ENCODE measurements around the gene OR1I1. TPM values are rescaled to one million over a fixed set of nuclear protein-coding genes. Genes with fewer than 3 reads are reported as not detected.

Gene OR1I1
- total RNA-seq, 1 donor from 2014 or later, result not detected

DNA sequence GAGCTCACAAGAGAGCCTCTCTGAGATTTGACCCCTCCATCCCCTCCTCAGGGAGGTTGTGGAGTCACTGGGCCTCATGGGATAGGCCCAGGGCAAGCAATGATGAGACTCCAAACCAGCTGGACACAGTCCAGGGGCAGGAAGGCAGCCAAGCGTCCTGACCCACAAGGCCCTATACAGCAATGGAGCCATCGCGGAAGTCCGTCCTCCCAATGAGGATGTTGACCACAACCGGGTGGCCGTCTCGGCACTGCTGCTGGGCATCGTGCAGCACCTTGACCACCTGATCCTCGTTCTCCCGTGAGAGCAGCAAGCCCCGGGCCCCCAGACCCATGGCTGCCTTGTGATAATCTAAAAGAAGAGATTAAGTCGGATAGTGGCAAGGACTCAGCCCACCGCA is 33.1 kb downstream of the OR1I1 start:
- H3K27me3 ChIP-seq, result no peaks in the 10 kb centered on the region
- no peak overlapping the region for H3K27ac ChIP-seq
- no peak for DNase-seq (ENCODE audit: low spot score)
- H3K9me3 ChIP-seq (ENCODE audit: low read depth), result no peaks in the 10 kb centered on the region
- H3K79me2 ChIP-seq (ENCODE audit: low read depth), result no peaks in the 10 kb centered on the region
- Mint-ChIP-seq H3K27me3 (ENCODE audit: insufficient read depth, low read depth) (no peaks in the 10 kb centered on the region), H3K4me3 (no peak overlapping the region), H3K27ac (no peak overlapping the region), H3K9me3 (no peaks in the 10 kb centered on the region), H3K4me1 (no peaks in the 10 kb centered on the region), H3K36me3 (peaks cover 24% of the 10 kb centered on the region)
- no peak overlapping the region for H3K4me3 ChIP-seq
- H2AFZ ChIP-seq (replicated peaks), result no peak overlapping the region
- no peak overlapping the region for H3K9ac ChIP-seq
- no peak for TF ChIP-seq EZH2phosphoT487 (IDR thresholded peaks at IDR 0.05)
- no peak for TF ChIP-seq EZH2 (IDR thresholded peaks at IDR 0.05)
- TF ChIP-seq, protein P1, sequence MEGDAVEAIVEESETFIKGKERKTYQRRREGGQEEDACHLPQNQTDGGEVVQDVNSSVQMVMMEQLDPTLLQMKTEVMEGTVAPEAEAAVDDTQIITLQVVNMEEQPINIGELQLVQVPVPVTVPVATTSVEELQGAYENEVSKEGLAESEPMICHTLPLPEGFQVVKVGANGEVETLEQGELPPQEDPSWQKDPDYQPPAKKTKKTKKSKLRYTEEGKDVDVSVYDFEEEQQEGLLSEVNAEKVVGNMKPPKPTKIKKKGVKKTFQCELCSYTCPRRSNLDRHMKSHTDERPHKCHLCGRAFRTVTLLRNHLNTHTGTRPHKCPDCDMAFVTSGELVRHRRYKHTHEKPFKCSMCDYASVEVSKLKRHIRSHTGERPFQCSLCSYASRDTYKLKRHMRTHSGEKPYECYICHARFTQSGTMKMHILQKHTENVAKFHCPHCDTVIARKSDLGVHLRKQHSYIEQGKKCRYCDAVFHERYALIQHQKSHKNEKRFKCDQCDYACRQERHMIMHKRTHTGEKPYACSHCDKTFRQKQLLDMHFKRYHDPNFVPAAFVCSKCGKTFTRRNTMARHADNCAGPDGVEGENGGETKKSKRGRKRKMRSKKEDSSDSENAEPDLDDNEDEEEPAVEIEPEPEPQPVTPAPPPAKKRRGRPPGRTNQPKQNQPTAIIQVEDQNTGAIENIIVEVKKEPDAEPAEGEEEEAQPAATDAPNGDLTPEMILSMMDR (IDR thresholded peaks at IDR 0.05), result no peak
- peaks cover 30% of the 10 kb centered on the region for H3F3A ChIP-seq (ENCODE audit: low read depth)
- H4K20me1 ChIP-seq (ENCODE audit: low read depth), result no peaks in the 10 kb centered on the region
- peaks cover 3% of the 10 kb centered on the region for H3K36me3 ChIP-seq
- no peaks in the 10 kb centered on the region for H3K4me1 ChIP-seq
- H3K4me2 ChIP-seq, result no peak overlapping the region

DNA sequence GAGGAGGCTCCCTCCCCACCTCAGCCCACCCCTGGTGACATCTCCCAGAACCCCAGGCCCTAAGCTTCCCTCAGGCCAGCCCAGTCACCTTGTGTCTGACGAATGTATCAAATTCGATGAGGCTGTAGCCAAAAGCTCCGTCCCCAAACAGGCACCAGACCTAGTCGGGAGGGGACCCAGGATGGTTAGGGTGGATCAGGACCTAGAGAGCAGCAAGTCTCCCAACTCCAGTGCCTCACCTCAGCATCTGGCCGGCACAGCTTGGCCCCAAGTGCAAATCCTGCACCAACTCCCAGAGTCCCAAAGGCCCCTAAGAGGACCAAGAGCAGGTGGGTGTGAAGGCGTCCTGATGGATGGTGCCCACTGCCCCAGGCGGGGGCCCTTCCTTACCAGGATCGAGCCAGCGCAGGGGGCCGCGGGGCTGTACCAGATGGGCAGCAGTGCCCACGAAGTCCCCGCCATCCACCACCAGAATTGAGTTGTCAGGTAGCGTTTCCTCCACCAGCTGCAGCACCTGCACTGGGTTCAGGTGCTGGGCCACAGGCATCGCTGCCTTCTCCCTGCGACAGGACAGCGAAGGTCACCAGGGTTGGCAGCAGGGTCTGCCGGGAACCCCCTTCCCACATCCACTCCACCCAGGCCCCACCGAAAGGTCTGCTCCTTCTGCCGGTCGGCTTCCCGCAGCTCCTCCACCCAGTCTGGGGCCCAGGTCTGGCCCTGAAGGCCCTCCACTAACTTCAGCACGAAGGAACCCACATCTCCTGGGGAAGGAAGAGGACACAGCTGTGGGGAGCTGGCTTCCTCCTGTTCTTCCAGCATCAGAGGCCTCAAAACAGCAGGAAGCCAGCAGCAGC is 34.0 kb downstream of the OR1I1 start:
- DNase-seq (ENCODE audit: low spot score), result no peak
- Histone ChIP-seq H3K4me1 (no peaks in the 10 kb centered on the region), H3K79me2 (ENCODE audit: low read depth) (no peaks in the 10 kb centered on the region), H4K20me1 (ENCODE audit: low read depth) (no peaks in the 10 kb centered on the region), H3K4me3 (no peak overlapping the region), H3K27me3 (no peaks in the 10 kb centered on the region), H3K4me2 (no peak overlapping the region), H3F3A (ENCODE audit: low read depth) (peaks cover 30% of the 10 kb centered on the region), H3K9ac (no peak overlapping the region), H3K27ac (peak overlapping the region; percentile 63), H2AFZ (replicated peaks) (no peak overlapping the region), H3K9me3 (ENCODE audit: low read depth) (no peaks in the 10 kb centered on the region), H3K36me3 (peaks cover 3% of the 10 kb centered on the region)
- H3K9me3 Mint-ChIP-seq, result no peaks in the 10 kb centered on the region
- H3K27me3 Mint-ChIP-seq (ENCODE audit: insufficient read depth, low read depth), result no peaks in the 10 kb centered on the region
- H3K27ac Mint-ChIP-seq, result no peak overlapping the region
- no peak overlapping the region for H3K4me3 Mint-ChIP-seq
- no peaks in the 10 kb centered on the region for H3K4me1 Mint-ChIP-seq
- TF ChIP-seq EZH2phosphoT487 (IDR thresholded peaks at IDR 0.05) (no peak), EZH2 (IDR thresholded peaks at IDR 0.05) (no peak)
- TF ChIP-seq, protein P1 (IDR thresholded peaks at IDR 0.05), result no peak
- H3K36me3 Mint-ChIP-seq, result peaks cover 27% of the 10 kb centered on the region

DNA sequence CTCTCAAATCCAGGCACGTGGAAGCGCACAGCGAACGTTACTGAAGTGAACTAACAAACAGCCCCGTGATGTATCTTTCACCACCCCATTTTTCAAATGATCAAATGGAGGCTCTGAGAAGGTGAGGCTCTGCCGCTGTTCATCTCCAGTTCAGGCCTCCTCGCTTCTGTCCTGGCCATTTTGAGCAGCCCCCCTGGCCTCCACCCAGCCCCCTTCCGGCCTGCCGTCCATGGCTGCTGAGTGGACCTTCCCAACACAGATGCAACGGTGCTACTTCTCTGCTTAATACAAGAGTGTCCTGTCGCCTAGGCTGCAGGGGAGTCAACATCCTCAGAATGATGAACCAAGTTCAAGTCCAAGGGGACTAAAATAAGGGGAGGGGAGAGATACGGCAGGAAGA is 34.8 kb downstream of the OR1I1 start:
- H4K20me1 ChIP-seq (ENCODE audit: low read depth), result no peaks in the 10 kb centered on the region
- peaks cover 3% of the 10 kb centered on the region for H3K36me3 ChIP-seq
- H3K27me3 ChIP-seq, result no peaks in the 10 kb centered on the region
- H3K4me1 ChIP-seq, result no peaks in the 10 kb centered on the region
- peaks cover 30% of the 10 kb centered on the region for H3F3A ChIP-seq (ENCODE audit: low read depth)
- H3K27me3 Mint-ChIP-seq (ENCODE audit: insufficient read depth, low read depth), result no peaks in the 10 kb centered on the region
- H3K36me3 Mint-ChIP-seq, result peaks cover 30% of the 10 kb centered on the region
- no peak overlapping the region for H3K27ac ChIP-seq
- DNase-seq (ENCODE audit: low spot score), result no peak
- no peaks in the 10 kb centered on the region for H3K9me3 Mint-ChIP-seq
- H3K4me3 Mint-ChIP-seq, result no peak overlapping the region
- no peak overlapping the region for H3K4me2 ChIP-seq
- no peak overlapping the region for H3K4me3 ChIP-seq
- no peak overlapping the region for H2AFZ ChIP-seq (replicated peaks)
- H3K9ac ChIP-seq, result no peak overlapping the region
- TF ChIP-seq EZH2phosphoT487 (IDR thresholded peaks at IDR 0.05) (no peak), EZH2 (IDR thresholded peaks at IDR 0.05) (no peak)
- TF ChIP-seq, protein P1 (IDR thresholded peaks at IDR 0.05), result no peak
- H3K4me1 Mint-ChIP-seq, result no peaks in the 10 kb centered on the region
- H3K27ac Mint-ChIP-seq, result no peak overlapping the region
- H3K9me3 ChIP-seq (ENCODE audit: low read depth), result no peaks in the 10 kb centered on the region
- no peaks in the 10 kb centered on the region for H3K79me2 ChIP-seq (ENCODE audit: low read depth)
